Endothelial cell of hepatic sinusoid (primary cell): Measurements from ENCODE around the gene BNC2.
"Not testable (repeated sequence)": the region's sequence is repeated elsewhere in the genome, so short reads cannot be mapped to it uniquely, and the experiment has no call there.

ENCODE experiments used
- in situ Hi-C: cut with HindIII; loops from 2 replicates; pipeline ENCODE4 v1.10.0; 2017; ENCODE audit warnings: low sequenced_read_pairs

BNC2 gene

DNA sequence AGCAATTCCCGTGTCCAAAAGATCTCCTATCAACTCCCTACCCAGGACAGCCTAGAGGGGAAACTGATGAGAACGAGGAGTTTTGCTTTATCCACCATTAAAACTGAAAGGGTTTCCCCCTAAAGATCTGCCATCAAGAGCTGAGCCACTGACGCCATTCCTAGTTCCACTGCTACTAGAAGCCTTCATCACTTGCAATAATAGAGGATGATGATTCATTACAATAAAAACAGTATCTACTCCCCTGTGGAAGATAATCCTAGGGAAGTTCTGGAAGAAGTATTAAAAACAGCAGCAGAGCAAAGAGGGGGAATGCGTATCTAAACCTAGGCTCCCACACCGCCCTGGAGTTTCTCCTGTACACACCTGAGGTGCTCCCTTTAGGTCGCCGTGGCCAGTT is 394.5 kb downstream of the BNC2 start:
- in situ Hi-C loops: no loop called here

DNA sequence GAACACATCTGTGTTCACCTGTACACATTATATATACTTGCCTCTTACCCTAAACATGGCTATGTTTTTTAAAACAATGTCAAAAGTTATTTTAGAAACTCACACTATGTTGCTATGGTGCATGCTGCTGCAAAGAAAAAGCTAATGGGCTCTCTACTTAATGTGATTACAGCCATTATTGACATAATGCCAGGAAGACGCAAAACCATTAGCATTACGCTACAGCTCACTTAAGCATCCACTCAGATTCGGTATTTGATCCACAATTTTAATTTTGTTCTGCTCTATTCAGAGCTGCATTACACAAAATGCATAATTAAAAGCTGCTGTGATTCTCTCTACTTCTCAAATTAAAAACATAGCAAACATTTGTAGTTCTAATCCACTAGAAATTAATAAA is 395.2 kb downstream of the BNC2 start:
- in situ Hi-C loops: no loop called here

DNA sequence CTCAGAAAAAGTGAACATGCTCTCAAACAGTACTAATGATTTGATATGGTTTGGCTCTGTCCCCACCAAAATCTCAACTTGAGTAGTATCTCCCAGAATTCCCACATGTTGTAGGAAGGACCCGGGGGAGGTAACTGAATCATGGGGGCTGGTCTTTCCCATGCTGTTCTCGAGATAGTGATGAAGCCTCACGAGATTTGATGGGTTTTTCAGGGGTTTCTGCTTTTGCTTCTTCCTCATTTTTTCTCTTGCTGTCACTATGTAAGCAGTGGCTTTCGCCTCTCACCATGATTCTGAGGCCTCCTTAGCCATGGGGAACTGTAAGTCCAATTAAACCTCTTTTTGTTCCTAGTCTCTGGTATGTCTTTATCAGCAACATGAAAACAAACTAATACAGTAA is 401.3 kb downstream of the BNC2 start:
- in situ Hi-C loops: no loop called here

DNA sequence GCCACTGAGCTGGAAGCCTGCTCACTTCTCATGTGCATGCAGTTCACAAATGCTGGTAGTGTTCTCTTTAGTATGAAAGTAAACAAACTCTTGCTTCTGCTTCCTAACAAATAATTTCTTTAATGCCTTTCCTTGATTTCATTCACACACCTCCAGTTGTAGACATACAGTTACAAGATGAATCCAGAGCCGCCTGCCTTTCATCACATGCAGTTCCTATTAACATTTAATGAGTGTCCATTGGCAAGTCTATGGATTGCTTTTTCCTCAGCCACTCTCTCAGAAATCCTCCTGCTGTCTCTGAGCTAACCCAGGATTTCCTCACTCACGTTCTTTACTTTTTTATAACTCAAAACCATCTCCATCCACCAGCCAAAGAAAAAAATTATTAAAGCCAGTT is 408.6 kb downstream of the BNC2 start:
- in situ Hi-C loops: loop anchor here (5.0 kb wide), 1 partner anchor 75 kb away; no protein-coding TSS in a partner anchor

DNA sequence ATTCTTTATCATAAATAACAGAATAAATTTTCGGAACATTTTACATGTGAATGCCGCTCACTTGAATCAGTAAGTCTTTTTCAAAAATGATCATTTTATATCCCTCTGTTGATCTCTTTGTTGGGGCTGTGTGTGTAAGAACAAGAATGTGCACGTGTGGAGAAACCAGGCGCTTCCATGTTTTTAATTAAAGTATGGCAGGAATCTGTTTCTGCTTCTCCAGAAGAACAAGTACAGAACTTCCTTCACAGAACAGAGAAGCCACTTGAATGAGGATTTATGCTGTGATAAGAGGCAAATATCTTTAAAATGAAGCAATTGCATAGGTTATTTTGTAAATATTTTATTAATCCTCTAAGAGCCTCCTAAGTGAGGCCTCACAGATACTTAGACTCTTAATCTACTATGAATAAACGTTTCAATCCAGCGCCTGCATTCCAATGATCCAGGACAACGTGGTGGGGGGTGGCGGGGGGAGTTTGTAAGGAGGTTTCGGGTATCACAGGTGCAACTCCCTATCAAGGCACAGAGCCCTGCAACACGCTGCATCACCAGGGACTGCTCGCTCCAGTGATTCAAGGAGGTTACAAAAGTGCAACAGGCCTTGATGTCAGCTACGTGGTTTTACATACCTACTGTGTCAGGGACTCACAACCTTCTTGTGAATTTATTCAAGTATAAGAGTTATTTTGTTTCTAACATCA is 409.2 kb downstream of the BNC2 start:
- in situ Hi-C loops: loop anchor here (5.0 kb wide), 1 partner anchor 76 kb away; no protein-coding TSS in a partner anchor

DNA sequence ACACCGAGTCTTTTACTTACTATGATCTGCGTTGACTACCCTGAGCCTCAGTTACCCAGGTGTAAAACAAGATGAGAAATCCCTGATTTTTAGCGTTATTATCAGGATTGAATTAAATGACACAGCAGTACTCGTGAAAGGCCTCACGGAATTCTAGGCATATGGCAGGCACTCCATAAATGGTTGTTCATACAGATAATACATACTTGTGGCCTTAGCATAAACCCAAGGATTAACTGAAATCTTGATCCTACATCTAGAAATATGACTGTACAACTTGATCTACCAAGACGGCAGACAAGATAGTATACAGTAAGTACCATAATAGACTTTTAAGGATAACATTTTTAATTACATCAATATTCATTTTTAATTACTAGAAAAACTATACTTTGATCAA is 409.8 kb downstream of the BNC2 start:
- in situ Hi-C loops: loop anchor here (5.0 kb wide), 1 partner anchor 77 kb away; no protein-coding TSS in a partner anchor

DNA sequence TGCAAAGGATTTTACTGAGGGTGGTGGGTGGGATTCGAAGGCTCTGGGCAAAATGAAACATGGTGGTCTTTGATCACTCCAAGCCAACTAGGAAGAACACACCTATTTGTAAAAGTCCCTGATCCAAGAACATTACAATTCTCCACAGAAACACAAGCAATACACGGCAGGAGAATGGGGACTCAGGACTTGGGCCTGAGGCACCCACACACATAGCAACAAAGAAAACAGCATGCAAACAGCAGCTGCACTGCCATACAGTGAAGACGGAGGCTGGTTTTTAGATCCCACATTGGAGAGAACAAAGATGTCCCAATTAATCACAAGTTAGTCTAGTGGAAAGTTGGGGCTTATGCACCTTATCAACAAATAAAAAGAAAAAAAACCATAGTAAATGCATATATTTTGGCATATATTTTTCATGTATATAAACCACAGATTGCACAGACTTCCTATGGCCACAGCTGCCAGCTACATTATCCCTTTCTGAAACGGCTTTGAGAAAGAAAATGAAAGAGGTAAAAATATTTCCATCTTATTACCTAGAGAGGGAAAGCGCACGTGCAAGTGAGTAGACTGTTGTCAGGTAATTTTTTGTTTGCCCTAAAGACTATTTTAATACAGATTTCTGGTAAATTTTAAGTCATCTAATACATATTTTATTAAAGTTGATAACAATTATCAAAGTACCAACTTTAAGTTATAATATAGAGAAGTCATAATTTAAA is 410.9 kb downstream of the BNC2 start:
- in situ Hi-C loops: loop anchor here (5.0 to 10.0 kb wide), 2 partner anchors 78 to 255 kb away; no protein-coding TSS in a partner anchor

DNA sequence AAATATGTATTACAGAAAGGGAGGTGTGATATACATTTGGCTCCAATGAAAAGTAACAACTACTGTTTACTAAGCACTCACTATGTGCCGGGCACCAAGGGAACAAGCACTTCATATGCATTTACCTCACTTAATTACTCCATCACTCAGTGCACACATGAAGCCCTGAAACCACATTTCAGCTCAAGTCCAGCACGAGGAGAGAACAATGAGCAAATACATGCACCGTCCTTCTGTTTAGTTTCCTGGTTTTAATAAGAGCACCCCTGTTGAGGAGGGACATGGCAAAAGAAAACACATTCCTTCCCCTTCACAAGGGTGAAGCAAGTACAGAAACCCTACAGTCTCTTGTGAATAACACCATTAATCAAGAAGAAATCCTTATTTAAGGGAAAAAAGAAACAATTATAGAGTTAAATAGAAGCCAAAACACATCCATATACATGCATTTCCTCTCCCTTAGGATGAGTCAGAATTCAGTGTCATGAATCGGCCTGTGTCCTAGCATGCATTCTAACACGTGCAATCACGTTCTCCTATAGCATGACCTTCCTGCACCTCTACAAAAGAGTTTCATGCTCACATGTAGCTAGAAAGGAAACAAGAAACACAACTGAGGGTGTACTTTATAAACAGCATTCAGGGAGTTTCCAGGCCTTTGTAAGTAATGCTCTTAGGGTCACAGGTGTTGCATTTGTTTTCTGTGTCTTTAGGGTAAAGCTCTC is 411.6 kb downstream of the BNC2 start:
- in situ Hi-C loops: loop anchor here (10.0 kb wide), 1 partner anchor 256 kb away; no protein-coding TSS in a partner anchor

DNA sequence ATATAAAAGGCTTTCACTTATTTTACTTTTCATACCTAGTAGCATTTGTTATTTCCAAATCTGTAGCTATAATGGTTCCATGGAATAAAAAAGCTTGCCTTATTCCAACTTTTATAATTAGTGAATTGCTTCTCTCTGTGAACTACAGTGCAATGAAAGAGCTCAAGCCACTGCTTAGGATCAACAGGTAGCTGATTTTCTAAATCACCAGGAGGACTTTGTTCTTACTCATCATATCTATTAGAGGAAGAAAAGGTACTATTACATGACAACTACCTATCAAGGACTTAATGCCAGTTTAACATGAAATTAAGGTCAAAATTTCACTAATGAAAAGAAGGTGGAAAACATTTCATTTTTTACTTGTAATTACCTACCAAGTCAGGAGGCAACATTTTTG is 414.6 kb downstream of the BNC2 start:
- in situ Hi-C loops: loop anchor here (10.0 kb wide), 1 partner anchor 259 kb away; no protein-coding TSS in a partner anchor

DNA sequence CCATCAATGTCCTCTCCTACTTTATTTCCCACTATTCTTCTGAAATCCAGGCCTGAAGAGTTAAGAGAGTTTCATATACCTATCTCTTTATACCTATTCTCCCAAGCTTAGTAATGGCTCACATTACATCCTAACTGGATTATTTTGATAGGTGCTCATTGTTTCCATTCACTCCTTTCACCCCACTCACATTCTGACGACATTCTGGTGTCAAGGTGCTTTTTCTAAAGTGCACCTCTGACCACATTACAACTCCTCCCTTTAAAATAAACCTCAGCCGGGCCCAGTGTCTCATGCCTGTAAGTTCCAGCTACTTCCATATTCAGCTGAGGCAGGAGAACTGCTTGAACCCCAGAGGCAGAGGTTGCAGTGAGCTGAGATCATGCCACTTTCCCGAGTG is 417.1 kb downstream of the BNC2 start:
- in situ Hi-C loops: loop anchor here (10.0 kb wide), 1 partner anchor 261 kb away; no protein-coding TSS in a partner anchor

DNA sequence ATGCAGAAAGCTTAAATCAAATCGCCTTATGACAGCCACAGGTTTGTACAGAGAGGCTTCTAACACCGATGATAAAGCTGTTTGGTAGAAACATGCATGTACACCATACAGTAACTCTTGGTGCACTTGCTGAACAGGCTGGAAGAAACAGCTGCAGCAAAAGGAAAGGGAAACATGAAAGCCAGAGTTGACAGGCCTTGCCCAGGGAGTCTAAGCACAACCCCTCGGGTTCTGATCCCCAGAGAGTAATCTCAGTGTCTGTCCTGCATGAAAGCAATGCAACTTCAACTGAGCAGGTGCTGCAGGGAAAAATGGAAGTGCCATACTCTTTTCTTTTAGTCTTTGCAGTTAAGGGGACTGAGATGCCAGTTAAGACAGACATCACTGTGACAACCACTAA is 419.9 kb downstream of the BNC2 start:
- in situ Hi-C loops: loop anchor here (10.0 kb wide), 1 partner anchor 264 kb away; no protein-coding TSS in a partner anchor

DNA sequence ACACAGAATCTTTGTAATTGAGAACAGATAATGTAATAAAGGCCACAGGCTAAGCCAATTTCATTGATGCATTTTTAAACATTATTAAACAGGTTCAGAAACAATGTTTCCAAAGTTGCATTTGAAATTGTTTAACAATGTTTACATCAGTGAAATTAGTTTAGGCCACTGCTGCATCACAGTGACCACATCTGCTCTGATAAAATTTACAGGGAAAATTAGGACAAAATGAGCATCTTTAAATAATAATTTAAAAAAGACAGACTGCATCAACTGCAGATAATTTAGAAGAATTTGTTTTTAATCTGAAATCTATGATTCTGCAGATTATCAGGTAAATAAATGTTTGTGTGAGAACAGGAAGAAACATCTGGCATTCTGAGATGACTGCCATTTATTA is 420.4 kb downstream of the BNC2 start:
- in situ Hi-C loops: loop anchor here (10.0 kb wide), 1 partner anchor 265 kb away; no protein-coding TSS in a partner anchor

DNA sequence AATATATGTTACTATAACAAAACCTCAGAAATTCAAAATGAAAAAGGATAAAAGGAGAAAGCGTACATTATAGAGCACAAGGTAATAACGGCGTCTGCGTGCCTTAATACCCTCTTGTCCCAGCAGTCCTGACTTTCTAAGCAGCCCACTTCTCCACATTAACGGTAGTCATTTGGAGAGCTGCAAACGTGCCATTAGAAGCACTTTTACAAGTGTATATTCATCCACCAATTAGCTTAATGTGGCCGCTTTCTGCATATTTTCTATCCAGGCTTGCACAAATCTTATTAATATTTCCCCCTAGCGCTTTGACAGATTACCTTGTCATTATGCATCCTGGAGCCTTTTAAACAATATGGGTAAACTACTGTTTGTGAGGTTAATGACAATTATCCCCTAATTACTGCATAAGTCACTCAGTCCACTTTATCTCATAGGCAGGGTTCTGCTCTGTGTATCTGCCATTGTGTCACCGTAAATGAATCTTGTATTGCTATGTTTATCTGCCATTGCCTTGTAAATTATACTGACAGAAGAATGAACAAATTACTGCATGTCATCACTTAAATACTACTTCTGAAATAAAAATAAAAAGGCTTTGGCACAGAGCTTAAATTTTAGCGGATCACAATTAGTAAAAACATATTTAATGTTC is 421.3 kb downstream of the BNC2 start:
- in situ Hi-C loops: no loop called here

DNA sequence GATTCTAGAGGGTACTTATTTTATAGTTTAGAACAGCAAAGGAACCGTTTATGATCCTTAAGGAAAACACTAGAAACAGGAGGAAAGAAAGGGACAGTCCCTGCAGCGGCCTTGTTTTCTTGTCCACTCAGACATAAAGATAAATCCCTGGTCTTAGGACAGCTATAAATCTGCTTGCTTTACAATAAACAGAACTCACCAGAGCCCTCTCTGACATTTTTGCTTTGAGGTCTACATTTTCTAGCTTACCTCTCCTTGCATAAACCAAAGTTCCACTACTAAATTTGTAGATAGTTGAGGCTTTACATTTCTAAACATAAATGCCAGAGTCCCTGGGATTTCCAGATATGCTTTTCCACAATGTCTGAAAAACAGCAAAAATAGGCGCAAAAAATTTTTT is 422.5 kb downstream of the BNC2 start:
- in situ Hi-C loops: no loop called here

DNA sequence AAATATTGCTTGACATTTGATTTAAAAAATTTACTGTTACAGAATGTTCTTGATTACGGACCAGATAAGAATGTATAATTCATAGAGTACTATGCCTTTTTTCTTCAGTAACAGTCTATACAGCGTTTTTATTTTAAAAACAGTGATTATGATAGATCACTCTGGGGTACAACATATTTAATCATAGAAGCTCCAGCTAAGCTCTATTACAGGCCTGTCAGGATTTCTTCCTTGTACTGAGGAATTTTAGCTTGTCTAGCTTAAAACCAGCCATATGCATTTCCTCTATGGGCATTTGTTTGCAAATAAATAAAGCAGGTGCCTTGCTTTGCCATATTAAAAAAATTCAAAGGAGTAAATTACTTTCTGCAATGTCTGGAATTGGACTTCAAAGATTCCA is 423.8 kb downstream of the BNC2 start:
- in situ Hi-C loops: no loop called here

DNA sequence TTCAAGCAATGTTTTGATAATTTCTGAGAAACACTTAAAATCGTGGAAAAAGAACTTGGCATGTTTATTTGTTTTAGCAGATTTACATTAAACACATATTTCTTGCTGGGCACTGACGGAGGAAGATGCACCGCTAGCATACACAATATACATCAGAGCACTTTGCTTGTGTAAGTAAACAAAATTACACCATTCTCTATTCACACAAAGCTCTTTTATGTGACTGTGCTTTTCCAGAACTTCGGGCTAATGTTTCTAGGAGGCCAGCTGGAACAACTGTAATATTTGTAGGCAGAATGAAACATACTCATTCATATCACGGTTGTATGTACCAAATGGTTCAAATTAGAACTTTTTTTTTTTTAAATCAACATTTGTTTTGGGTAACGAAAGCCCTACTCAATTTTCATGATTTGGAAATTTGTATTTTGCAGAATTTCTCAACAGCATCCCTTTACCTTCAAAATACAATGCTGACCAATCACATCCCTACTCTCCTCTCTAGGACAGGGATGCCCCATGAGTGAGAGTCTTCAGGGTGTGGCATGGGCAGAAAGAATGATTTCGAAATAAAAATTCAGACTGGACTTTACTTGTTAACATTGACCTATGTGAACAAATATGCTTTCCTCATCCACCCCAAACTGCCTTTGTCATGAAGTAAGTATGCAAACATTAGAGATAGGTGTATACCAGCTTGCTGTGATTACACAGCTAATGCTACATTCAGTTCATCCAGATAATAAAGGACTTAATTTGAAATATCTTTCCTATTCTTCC is 425.1 kb downstream of the BNC2 start:
- in situ Hi-C loops: no loop called here

DNA sequence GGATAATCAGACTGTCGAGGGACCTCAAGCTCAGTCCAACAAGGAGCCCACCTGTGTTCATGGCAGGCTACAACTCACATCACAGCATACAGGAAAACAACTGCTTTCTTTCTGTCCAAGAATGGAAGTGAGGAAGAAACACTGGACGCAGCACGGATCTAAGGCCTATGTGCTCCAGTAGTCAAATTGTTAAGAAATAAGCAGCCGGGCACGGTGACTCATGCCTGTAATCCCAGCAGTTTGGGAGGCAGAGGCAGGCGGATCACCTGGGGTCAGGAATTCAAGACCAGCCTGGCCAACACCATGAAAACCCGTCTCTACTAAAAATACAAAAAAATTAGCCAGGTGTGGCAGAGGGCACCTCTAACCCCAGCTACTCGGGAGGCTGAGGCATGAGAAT is 427.8 kb downstream of the BNC2 start:
- in situ Hi-C loops: no loop called here

DNA sequence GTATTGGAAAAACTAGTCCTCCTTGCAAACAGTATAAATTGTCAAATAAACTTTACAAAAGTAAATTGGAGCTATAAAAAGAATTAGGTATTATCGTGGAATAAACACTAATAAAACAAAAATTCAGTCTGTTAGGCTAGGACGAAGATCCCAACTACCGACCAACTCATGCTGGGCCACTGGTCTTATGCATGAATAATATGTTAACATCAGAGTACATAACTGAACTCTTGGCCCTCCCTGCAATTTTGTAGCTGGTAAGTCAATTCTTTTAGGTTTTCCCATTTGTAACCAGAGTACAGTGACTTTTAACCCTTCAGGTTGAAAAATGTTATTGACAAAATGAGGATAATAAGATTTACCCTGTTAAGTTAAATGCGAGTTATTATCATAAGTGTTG is 428.7 kb downstream of the BNC2 start:
- in situ Hi-C loops: no loop called here

DNA sequence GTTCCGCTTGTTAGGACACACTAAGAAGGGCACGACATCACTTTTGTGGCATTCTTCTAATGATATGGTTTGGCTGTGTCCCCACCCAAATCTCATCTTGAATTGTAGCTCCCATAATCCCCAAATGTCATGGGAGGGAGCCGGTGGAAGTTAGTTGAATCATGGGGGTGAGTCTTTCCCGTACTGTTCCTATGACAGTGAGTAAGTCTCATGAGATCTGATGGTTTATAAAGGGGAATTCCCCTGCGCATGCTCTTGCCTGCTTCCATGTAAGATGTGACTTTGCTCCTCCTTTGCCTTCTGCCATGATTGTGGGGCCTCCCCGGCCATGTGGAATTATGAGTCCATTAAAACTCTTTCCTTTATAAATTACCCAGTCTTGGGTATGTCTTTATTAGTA is 431.6 kb downstream of the BNC2 start:
- in situ Hi-C loops: not testable (repeated sequence)

DNA sequence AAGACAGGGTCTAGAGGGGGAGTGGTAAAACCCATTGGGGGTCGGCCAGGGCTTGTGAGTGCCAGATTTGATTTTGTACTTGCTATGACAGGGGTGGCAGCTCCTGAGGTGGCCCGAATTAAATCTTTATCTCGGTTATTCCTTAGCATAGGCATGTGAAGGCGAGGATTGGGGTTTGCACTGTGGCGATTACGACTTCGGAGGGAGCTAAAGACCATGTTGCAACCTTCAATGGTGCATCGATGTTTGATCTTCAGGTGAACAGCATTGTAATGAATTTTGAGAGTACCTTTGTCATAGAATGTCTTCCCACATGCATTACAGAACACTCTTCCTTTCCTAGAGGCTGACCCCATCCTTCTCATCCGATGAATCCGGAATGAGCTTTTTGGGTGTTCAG is 433.9 kb downstream of the BNC2 start:
- in situ Hi-C loops: no loop called here
